ENCODE data around the gene STIM1. TPM values are rescaled to one million over a fixed set of nuclear protein-coding genes. Genes with fewer than 3 reads are reported as not detected.

STIM1 gene
- total and polyA plus RNA-seq, 10 of the 15 experiments (the other 5 are each of a cell fraction or from before 2014, with no cell fraction given), result 8.6 to 57.7 (median 29.3) TPM

DNA sequence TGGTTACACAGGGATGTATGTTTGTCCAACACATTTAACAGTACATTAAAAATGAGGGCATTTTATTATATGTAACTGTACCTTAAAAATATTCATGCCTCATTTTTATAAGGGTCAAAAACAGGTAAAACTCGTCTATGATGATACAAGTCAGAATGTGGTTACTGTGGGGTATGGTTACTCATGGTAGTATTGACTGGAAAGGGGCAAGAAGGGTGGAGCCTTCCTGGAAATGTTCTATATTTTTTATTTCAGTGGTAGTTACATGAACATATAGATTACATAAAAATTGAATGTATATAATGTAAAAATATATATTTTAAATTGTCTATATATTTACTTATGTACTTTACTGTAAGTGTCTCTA lies 99.8 kb downstream of the STIM1 start (continued):
- TF ChIP-seq, protein P1, sequence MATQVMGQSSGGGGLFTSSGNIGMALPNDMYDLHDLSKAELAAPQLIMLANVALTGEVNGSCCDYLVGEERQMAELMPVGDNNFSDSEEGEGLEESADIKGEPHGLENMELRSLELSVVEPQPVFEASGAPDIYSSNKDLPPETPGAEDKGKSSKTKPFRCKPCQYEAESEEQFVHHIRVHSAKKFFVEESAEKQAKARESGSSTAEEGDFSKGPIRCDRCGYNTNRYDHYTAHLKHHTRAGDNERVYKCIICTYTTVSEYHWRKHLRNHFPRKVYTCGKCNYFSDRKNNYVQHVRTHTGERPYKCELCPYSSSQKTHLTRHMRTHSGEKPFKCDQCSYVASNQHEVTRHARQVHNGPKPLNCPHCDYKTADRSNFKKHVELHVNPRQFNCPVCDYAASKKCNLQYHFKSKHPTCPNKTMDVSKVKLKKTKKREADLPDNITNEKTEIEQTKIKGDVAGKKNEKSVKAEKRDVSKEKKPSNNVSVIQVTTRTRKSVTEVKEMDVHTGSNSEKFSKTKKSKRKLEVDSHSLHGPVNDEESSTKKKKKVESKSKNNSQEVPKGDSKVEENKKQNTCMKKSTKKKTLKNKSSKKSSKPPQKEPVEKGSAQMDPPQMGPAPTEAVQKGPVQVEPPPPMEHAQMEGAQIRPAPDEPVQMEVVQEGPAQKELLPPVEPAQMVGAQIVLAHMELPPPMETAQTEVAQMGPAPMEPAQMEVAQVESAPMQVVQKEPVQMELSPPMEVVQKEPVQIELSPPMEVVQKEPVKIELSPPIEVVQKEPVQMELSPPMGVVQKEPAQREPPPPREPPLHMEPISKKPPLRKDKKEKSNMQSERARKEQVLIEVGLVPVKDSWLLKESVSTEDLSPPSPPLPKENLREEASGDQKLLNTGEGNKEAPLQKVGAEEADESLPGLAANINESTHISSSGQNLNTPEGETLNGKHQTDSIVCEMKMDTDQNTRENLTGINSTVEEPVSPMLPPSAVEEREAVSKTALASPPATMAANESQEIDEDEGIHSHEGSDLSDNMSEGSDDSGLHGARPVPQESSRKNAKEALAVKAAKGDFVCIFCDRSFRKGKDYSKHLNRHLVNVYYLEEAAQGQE (IDR thresholded peaks at IDR 0.05; ENCODE audit: low read depth, low read length), result no peak
- no peak for TF ChIP-seq SREBF2 (IDR thresholded peaks at IDR 0.05; ENCODE audit: low read length)
- no peak for TF ChIP-seq SRF (IDR thresholded peaks at IDR 0.05; ENCODE audit: low read depth in 2 of 2, low read length in 2 of 2)
- TF ChIP-seq KDM1A (IDR thresholded peaks at IDR 0.05; ENCODE audit: borderline replicate concordance), result no peak
- no peak for TF ChIP-seq JUND (IDR thresholded peaks at IDR 0.05; ENCODE audit: low read depth, low read length)
- no peak for TF ChIP-seq SMAD5 (IDR thresholded peaks at IDR 0.05; ENCODE audit: low read depth)
- TF ChIP-seq YBX1 (IDR thresholded peaks at IDR 0.05), result no peak
- no peak for TF ChIP-seq FOXM1 (IDR thresholded peaks at IDR 0.05; ENCODE audit: low read depth, low read length)

DNA sequence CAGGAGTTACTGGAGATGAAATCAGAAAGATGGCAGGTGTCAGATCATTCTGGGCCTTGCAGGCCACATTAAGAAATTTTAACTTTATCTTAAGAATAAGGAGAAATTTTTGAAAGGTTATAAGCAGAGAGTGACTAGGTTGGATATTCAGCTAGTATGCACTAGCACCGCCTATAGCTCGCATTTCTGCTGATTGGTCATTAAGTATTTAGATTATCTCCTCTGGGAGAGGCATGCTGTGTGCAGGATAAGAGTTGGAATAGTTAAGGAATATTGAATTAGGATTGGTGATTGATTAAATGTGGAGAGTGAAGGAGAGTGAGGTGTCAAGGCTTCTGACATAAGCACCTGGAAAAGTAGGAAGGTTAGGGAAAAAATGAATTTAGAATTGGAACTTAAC lies 100.6 kb downstream of the STIM1 start:
- no TSS peak for BruUV-seq (replicated peaks)
- Histone ChIP-seq H3K79me2 (ENCODE audit: control insufficient read depth, insufficient read depth, low read length) (peaks cover 7% of the 10 kb centered on the region), H3K27me3 (replicated peaks in 1 of 2; ENCODE audit: control insufficient read depth in 2 of 2, insufficient read depth in 2 of 2, low read length in 1 of 2) (no peaks in the 10 kb centered on the region), H3K9me3 (replicated peaks; ENCODE audit: control insufficient read depth, insufficient read depth, low read length) (no peaks in the 10 kb centered on the region; the same call in 2 of the 3 replicates), H3K4me2 (ENCODE audit: control insufficient read depth, insufficient read depth) (no peak overlapping the region), H3K27ac (ENCODE audit: control insufficient read depth, insufficient read depth) (no peak overlapping the region), H3K4me3 (no peak overlapping the region), H3K4me1 (ENCODE audit: control insufficient read depth, insufficient read depth, low read length) (peaks cover 5% of the 10 kb centered on the region; the same call in 1 of the 2 replicates), H2AFZ (ENCODE audit: control insufficient read depth, low read depth, low read length) (no peak overlapping the region), H4K20me1 (ENCODE audit: control insufficient read depth, insufficient read depth) (0 out of 2 replicates have a peak, but pooled peaks cover under 1% of the 10 kb centered on the region), H3K36me3 (ENCODE audit: control insufficient read depth in 2 of 2, insufficient read depth in 2 of 2, low read length in 1 of 2) (no peaks in the 10 kb centered on the region), H3K9ac (ENCODE audit: control insufficient read depth, insufficient read depth, low read length) (no peak overlapping the region)
- ChIA-PET CTCF (interaction anchor here (0.6 to 6.5 kb wide), 3 partner anchors 12 to 107 kb away, joined by 3 to 42 read pairs (median 7); partner anchors contain the start of gene STIM1), SMC1A (ENCODE audit: uncharacterized antibody, unreplicated experiment) (interaction anchor here (1.1 to 3.3 kb wide), 4 partner anchors 18 to 107 kb away, joined by 3 to 14 read pairs (median 4); partner anchors contain the start of gene STIM1), RAD21 (ENCODE audit: unreplicated experiment) (interaction anchor here (1.0 to 2.7 kb wide), 3 partner anchors 98 to 107 kb away, joined by 3 to 8 read pairs (median 4); partner anchors contain the start of gene STIM1), POLR2A (interaction anchor here (0.9 to 1.1 kb wide), 2 partner anchors 41 to 80 kb away, joined by 3 to 4 read pairs; no protein-coding TSS in a partner anchor)
- TF ChIP-seq ZZZ3 (IDR thresholded peaks at IDR 0.05; ENCODE audit: control insufficient read depth, insufficient read length, low read depth) (no peak), SREBF2 (IDR thresholded peaks at IDR 0.05; ENCODE audit: low read length) (no peak), NFXL1 (IDR thresholded peaks at IDR 0.05; ENCODE audit: borderline replicate concordance) (no peak), JUND (IDR thresholded peaks at IDR 0.05; ENCODE audit: low read depth, low read length) (no peak)
- TF ChIP-seq, protein P2, sequence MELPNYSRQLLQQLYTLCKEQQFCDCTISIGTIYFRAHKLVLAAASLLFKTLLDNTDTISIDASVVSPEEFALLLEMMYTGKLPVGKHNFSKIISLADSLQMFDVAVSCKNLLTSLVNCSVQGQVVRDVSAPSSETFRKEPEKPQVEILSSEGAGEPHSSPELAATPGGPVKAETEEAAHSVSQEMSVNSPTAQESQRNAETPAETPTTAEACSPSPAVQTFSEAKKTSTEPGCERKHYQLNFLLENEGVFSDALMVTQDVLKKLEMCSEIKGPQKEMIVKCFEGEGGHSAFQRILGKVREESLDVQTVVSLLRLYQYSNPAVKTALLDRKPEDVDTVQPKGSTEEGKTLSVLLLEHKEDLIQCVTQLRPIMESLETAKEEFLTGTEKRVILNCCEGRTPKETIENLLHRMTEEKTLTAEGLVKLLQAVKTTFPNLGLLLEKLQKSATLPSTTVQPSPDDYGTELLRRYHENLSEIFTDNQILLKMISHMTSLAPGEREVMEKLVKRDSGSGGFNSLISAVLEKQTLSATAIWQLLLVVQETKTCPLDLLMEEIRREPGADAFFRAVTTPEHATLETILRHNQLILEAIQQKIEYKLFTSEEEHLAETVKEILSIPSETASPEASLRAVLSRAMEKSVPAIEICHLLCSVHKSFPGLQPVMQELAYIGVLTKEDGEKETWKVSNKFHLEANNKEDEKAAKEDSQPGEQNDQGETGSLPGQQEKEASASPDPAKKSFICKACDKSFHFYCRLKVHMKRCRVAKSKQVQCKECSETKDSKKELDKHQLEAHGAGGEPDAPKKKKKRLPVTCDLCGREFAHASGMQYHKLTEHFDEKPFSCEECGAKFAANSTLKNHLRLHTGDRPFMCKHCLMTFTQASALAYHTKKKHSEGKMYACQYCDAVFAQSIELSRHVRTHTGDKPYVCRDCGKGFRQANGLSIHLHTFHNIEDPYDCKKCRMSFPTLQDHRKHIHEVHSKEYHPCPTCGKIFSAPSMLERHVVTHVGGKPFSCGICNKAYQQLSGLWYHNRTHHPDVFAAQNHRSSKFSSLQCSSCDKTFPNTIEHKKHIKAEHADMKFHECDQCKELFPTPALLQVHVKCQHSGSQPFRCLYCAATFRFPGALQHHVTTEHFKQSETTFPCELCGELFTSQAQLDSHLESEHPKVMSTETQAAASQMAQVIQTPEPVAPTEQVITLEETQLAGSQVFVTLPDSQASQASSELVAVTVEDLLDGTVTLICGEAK (IDR thresholded peaks at IDR 0.05; ENCODE audit: borderline replicate concordance), result no peak
- no peak for ATAC-seq
- FAIRE-seq, result no peak
- intact Hi-C loops (cut with micrococcal nuclease; ENCODE audit: unreplicated experiment) (no loop called here), in situ Hi-C loops (cut with MboI) (no loop called here)
- 96% methylated on average over 2 of the region's 2 CpGs for WGBS (ENCODE audit: insufficient coverage, insufficient replicate concordance, low lambda C conversion rate, missing lambda C conversion rate)
- no peak for DNase-seq (ENCODE audit: low read depth, low spot score)

Measured in GM12878 (cell line).